ENCODE data around the gene ZDHHC7. TPM values are rescaled to one million over a fixed set of nuclear protein-coding genes. Genes with fewer than 3 reads are reported as not detected.

ZDHHC7 gene
- total RNA-seq, 1 experiment from 2014 or later: 39.9 TPM

DNA sequence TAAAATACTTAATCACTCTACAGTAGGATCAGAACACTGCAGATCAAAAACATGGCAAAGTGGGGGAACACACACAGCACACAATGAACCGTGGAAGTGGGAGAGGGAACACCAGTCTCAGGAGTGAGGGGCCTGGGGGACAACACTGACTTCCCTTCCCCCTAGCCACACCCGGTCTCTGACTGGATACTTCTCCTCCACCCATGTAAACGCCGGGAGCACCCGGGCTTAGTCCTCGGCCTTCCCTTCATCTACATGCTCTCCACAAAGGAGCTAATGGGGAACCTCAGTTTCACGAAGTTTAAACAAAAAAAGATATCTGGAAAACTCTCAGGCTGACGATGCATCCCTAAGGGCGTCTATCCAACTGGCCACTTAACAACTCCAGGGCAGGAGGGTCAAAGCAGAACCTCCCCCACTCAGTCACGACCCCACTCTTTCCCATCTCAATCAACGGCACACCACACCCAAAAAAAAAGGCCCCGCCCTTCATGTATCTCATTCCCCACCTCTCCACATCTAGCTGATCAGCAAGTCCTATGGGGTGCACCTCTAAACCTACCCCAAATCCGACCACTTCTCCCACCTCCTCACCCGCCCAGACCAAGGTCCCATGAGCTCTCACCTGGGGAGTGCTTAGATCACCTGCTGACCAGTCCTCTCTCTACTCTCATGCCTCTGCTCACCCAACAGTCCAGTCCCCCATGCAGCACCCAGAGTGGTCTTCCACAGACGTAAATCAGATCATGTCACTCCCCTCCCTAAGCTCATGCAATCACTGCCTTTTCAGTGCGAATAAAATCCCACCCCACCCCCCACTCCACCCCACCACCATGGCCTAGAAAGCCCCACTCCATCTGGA, 7.4 kb downstream of the ZDHHC7 start:
- ChIA-PET CTCF (interaction anchor here (2.1 kb wide), 1 partner anchor 25 kb away, joined by 5 read pairs; no protein-coding TSS in a partner anchor), POLR2A (no interaction called here), RAD21 (ENCODE audit: low non-redundant PET in 1 of 2, low total read pairs in 2 of 2, uncharacterized antibody in 2 of 2, unreplicated experiment in 2 of 2) (no interaction called here)
- no peak overlapping the region for H3K9ac ChIP-seq (ENCODE audit: low read length)
- DNase-seq (ENCODE audit: low read depth, low spot score) (no peak), ATAC-seq (peak; percentile 30)
- no peaks in the 10 kb centered on the region for H4K20me1 ChIP-seq (ENCODE audit: insufficient read depth)
- no peak overlapping the region for H3K4me3 ChIP-seq (replicated peaks in 1 of 2; ENCODE audit: low read depth in 1 of 2, low read length in 2 of 2)
- peak overlapping the region; percentile 55 for H3K4me2 ChIP-seq (ENCODE audit: low read length)
- no TSS peak for BruUV-seq (replicated peaks)
- peaks cover 98% of the 10 kb centered on the region for H3K79me2 ChIP-seq (ENCODE audit: insufficient read depth, low read length)
- H3K27ac ChIP-seq (ENCODE audit: low read depth, low read length): no peak overlapping the region
- H3K9me3 ChIP-seq (ENCODE audit: control insufficient read depth in 1 of 2, insufficient read depth in 1 of 2, low read depth in 1 of 2, low read length in 2 of 2): no peaks in the 10 kb centered on the region
- no peaks in the 10 kb centered on the region for H3K27me3 ChIP-seq (ENCODE audit: insufficient read depth, low read length)
- TF ChIP-seq RAD21 (IDR thresholded peaks at IDR 0.05; ENCODE audit: low read depth) (no peak), ELF1 (IDR thresholded peaks at IDR 0.05; ENCODE audit: borderline replicate concordance, low read depth) (no peak), SP1 (IDR thresholded peaks at IDR 0.05; ENCODE audit: low read depth) (no peak), ZBTB33 (IDR thresholded peaks at IDR 0.05; ENCODE audit: extremely low read depth, insufficient replicate concordance, low read length) (no peak), EZH2phosphoT487 (IDR thresholded peaks at IDR 0.05; ENCODE audit: borderline replicate concordance) (no peak), REST (IDR thresholded peaks at IDR 0.05; ENCODE audit: low read depth) (no peak), TCF7L2 (IDR thresholded peaks at IDR 0.05; ENCODE audit: borderline replicate concordance, extremely low read depth, insufficient read depth, insufficient read length) (no peak), FOSL1 (IDR thresholded peaks at IDR 0.05; ENCODE audit: low read depth) (no peak), CTCF (IDR thresholded peaks at IDR 0.05 in 2 of 3, conservative IDR thresholded peaks at IDR 0.05 in 1 of 3; ENCODE audit: borderline replicate concordance in 1 of 3, insufficient read depth in 1 of 3, low read depth in 2 of 3, low read length in 2 of 3) (no peak), ZFX (IDR thresholded peaks at IDR 0.05) (no peak), JUND (IDR thresholded peaks at IDR 0.05) (no peak), ZNF274 (IDR thresholded peaks at IDR 0.05; ENCODE audit: low read depth, low read length) (no peak), POLR2AphosphoS5 (IDR thresholded peaks at IDR 0.05; ENCODE audit: low read depth, low read length) (no peak), EZH2 (IDR thresholded peaks at IDR 0.05) (no peak), CEBPB (IDR thresholded peaks at IDR 0.05; ENCODE audit: low read depth) (no peak), MAX (IDR thresholded peaks at IDR 0.05) (no peak), POLR2A (IDR thresholded peaks at IDR 0.05; ENCODE audit: borderline replicate concordance, extremely low read depth, insufficient read depth, insufficient read length) (no peak)
- intact Hi-C loops (cut with micrococcal nuclease): no loop called here
- no peaks in the 10 kb centered on the region for H3K9me2 ChIP-seq (ENCODE audit: insufficient read depth)
- no peaks in the 10 kb centered on the region for H3K36me3 ChIP-seq (ENCODE audit: control insufficient read depth in 1 of 2, insufficient read depth in 2 of 2, low read length in 2 of 2)
- peaks cover 29 to 67% of the 10 kb centered on the region in 2 experiments for H3K4me1 ChIP-seq (ENCODE audit: control insufficient read depth in 1 of 2, insufficient read depth in 2 of 2, low read length in 2 of 2)
- no peak overlapping the region for H2AFZ ChIP-seq (ENCODE audit: low read depth, low read length, poor library complexity, severe bottlenecking)
